ENCODE data around the gene FUS.

FUS gene

DNA sequence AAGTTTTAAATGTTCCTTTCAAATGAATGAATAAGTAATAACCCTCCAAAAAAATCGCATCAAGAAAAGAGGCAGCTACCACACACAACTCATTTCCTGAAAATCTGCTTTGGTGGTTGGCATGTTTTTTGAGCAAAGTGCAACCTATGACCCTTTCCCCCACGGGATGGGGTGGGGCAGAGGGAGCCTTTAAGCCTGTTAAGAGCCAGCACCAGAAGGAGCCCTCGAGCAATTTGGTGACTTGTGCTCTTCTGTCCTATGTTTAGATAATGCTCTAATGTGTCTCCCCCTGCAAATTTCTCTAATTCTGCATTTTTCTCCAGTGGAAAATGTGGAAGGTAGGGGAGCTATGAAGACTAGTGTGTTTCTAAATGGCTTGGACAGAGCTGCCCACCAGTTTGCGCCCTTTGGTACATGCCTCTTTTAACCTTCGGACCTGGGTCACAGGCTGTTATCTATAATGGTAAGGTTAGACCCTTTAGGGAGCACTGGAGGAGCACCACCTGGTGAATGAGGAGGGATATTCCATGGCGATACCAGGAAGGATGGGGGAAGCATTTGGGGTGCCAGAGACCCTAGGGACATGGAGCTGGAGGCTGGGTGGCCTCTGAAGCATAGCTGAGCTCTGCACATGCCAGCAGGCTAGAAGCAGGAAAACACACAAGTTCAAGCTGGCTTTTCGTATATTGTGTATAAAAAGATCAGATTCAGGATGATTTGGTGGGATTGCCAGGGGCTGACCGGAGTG lies 21.1 kb downstream of the FUS start:
- Histone ChIP-seq H2BK120ac (ENCODE audit: low read depth, low read length) (no peak overlapping the region), H3K36me3 (replicated peaks in 1 of 2; ENCODE audit: control insufficient read depth in 2 of 2, insufficient read depth in 2 of 2, low read length in 2 of 2) (peaks cover 15 to 35% of the 10 kb centered on the region in 2 donors), H3K27ac (replicated peaks; ENCODE audit: low read length) (no peak overlapping the region), H3K79me1 (ENCODE audit: low read depth, low read length) (peaks cover 3% of the 10 kb centered on the region), H3K4me2 (ENCODE audit: insufficient read depth, low read length, poor library complexity, severe bottlenecking) (no peak overlapping the region), H3K14ac (ENCODE audit: low read length) (no peak overlapping the region), H3K9ac (ENCODE audit: low read depth, low read length, poor library complexity) (no peak overlapping the region), H4K91ac (ENCODE audit: low read depth, low read length, poor library complexity) (no peak overlapping the region), H3K4ac (ENCODE audit: low read length) (no peak overlapping the region), H2AK5ac (ENCODE audit: low read depth, low read length) (no peak overlapping the region), H2BK5ac (ENCODE audit: low read length) (no peak overlapping the region), H3K9me3 (replicated peaks in 1 of 2; ENCODE audit: control insufficient read depth in 2 of 2, insufficient read depth in 1 of 2, low read depth in 1 of 2, low read length in 2 of 2) (peaks cover 0 to 3% of the 10 kb centered on the region in 2 donors), H3K4me3 (ENCODE audit: low read length in 2 of 2) (no peak overlapping the region), H3K4me1 (ENCODE audit: control insufficient read depth in 2 of 2, insufficient read depth in 1 of 2, low read depth in 1 of 2, low read length in 2 of 2) (peaks cover 0 to 7% of the 10 kb centered on the region in 2 donors), H2BK12ac (ENCODE audit: low read length) (no peak overlapping the region), H3K23ac (ENCODE audit: low read depth, low read length, poor library complexity) (peak overlapping the region; percentile 99), H2AFZ (ENCODE audit: low read length) (no peak overlapping the region), H3K18ac (ENCODE audit: low read length) (no peak overlapping the region), H3K27me3 (ENCODE audit: control insufficient read depth in 3 of 3, insufficient read depth in 3 of 3, low read depth in 1 of 3, low read length in 3 of 3) (peaks cover 14 to 36% (median 22%) of the 10 kb centered on the region in 3 experiments), H2BK15ac (ENCODE audit: low read length) (no peak overlapping the region), H4K8ac (ENCODE audit: low read depth, low read length) (no peak overlapping the region)
- DNase-seq (ENCODE audit: low spot score): no peak
- WGBS, 2 donors (ENCODE audit: extremely low coverage in 2 of 2, insufficient read length in 2 of 2, insufficient replicate concordance in 1 of 2): no CpG with 5 or more reads among the region's 8 CpGs

- no peak overlapping the region for H2AFZ ChIP-seq (ENCODE audit: low read length)
- peak overlapping the region; percentile 32 for H4K8ac ChIP-seq (ENCODE audit: low read depth, low read length)
- peaks cover 10 to 27% of the 10 kb centered on the region in 2 donors for H3K36me3 ChIP-seq (replicated peaks in 1 of 2; ENCODE audit: control insufficient read depth in 2 of 2, insufficient read depth in 2 of 2, low read length in 2 of 2)
- peaks cover 2% of the 10 kb centered on the region for H3K79me1 ChIP-seq (ENCODE audit: low read depth, low read length)
- H2AK5ac ChIP-seq (ENCODE audit: low read depth, low read length): peak overlapping the region; percentile 75
- H2BK12ac ChIP-seq (ENCODE audit: low read length): no peak overlapping the region
- H3K4me2 ChIP-seq (ENCODE audit: insufficient read depth, low read length, poor library complexity, severe bottlenecking): peak overlapping the region; percentile 61
- no peak overlapping the region for H3K4ac ChIP-seq (ENCODE audit: low read length)
- H3K18ac ChIP-seq (ENCODE audit: low read length): peak overlapping the region; percentile 71
- no CpG with 5 or more reads among the region's 35 CpGs for WGBS, 2 donors (ENCODE audit: extremely low coverage in 2 of 2, insufficient read length in 2 of 2, insufficient replicate concordance in 1 of 2)
- H3K4me1 ChIP-seq (ENCODE audit: control insufficient read depth in 2 of 2, insufficient read depth in 1 of 2, low read depth in 1 of 2, low read length in 2 of 2): peaks cover 0 to 7% of the 10 kb centered on the region in 2 donors
- H3K9me3 ChIP-seq (replicated peaks in 1 of 2; ENCODE audit: control insufficient read depth in 2 of 2, insufficient read depth in 1 of 2, low read depth in 1 of 2, low read length in 2 of 2): peaks cover 0 to 3% of the 10 kb centered on the region in 2 donors
- DNase-seq (ENCODE audit: low spot score): no peak
- peak overlapping the region; percentile 66 for H3K14ac ChIP-seq (ENCODE audit: low read length)
- H3K27me3 ChIP-seq (ENCODE audit: control insufficient read depth in 3 of 3, insufficient read depth in 3 of 3, low read depth in 1 of 3, low read length in 3 of 3): peaks cover 14 to 36% (median 27%) of the 10 kb centered on the region in 3 experiments
- no peak overlapping the region for H2BK5ac ChIP-seq (ENCODE audit: low read length)
- peak overlapping the region; percentile 69 for H4K91ac ChIP-seq (ENCODE audit: low read depth, low read length, poor library complexity)
- H3K27ac ChIP-seq (replicated peaks; ENCODE audit: low read length): no peak overlapping the region
- H2BK15ac ChIP-seq (ENCODE audit: low read length): peak overlapping the region; percentile 51
- H2BK120ac ChIP-seq (ENCODE audit: low read depth, low read length): no peak overlapping the region
- H3K23ac ChIP-seq (ENCODE audit: low read depth, low read length, poor library complexity): peak overlapping the region; percentile 99
- peak overlapping the region in 1 of 2 donors; percentile 74 for H3K4me3 ChIP-seq (ENCODE audit: low read length in 2 of 2)
- H3K9ac ChIP-seq (ENCODE audit: low read depth, low read length, poor library complexity): peak overlapping the region; percentile 91
Measured at GRCh38 chr16:31201582-31202413, 21.9 kb downstream of the FUS start.

DNA sequence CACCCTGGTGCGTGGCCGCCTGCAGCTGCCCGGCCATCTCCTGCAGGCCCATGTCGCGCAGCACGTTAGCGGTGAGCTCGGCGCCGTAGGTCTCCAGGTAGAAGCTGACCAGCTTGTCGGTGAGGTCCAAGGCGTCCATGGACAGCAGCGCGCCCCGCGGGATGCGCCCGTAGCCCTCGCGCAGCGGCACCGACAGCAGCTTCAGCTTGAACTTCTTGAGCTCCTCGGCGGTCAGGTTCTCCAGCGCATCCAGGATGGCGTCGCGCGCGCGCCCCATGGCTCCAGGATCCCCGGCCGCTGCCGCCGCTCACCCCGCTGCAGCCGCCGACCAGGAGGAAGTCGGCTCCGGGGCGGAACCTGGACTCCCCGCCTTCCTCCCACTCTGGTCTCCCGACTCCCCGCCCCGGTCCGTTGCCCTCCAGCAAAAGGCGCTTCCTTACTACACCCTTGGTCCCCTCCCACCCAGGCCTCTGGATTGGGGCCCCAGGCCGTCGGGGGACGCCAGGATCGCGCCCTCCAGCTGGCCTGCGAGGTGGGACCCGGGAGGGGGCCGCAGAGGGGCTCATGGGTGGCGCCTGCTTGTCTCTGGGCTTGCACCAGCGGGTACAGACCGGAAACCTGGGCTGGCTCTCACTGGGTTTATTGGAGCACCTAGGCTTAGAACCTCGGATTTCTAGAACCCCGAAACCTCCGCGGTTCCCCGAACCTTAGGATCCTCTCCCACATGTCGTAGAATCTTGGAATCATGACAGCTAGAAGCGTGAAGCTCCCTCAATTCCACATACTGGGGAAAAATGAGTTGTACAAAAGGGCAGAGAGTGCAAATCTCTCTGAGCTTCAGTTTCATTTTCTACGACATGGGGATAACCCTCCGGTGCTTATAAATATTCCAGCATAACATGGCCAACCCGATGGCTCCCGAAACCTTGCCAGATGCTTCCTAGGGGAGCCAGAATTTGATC lies 22.8 kb downstream of the FUS start, which contains the start of gene PYCARD:
Gene PYCARD (minus strand): TSS at position 347 of the 962 bp plus-strand sequence. CDS start 70 bp downstream, at position 277.
- Histone ChIP-seq H2BK15ac (ENCODE audit: low read length) (peak within 1 kb of the TSS; percentile 51), H3K9ac (ENCODE audit: low read depth, low read length, poor library complexity) (peak within 1 kb of the TSS; percentile 91), H4K91ac (ENCODE audit: low read depth, low read length, poor library complexity) (peak within 1 kb of the TSS; percentile 69), H2BK120ac (ENCODE audit: low read depth, low read length) (no peak within 1 kb of the TSS), H3K27me3 (ENCODE audit: control insufficient read depth in 3 of 3, insufficient read depth in 3 of 3, low read depth in 1 of 3, low read length in 3 of 3) (peaks cover 14 to 36% (median 32%) of the 10 kb centered on the region in 3 experiments), H3K4ac (ENCODE audit: low read length) (peak within 1 kb of the TSS; percentile 70), H3K23ac (ENCODE audit: low read depth, low read length, poor library complexity) (peak within 1 kb of the TSS; percentile 99), H3K79me1 (ENCODE audit: low read depth, low read length) (peaks cover 2% of the 10 kb centered on the region), H3K9me3 (replicated peaks in 1 of 2; ENCODE audit: control insufficient read depth in 2 of 2, insufficient read depth in 1 of 2, low read depth in 1 of 2, low read length in 2 of 2) (peaks cover 0 to 3% of the 10 kb centered on the region in 2 donors), H3K14ac (ENCODE audit: low read length) (peak within 1 kb of the TSS; percentile 66), H2AFZ (ENCODE audit: low read length) (no peak within 1 kb of the TSS), H3K4me1 (ENCODE audit: control insufficient read depth in 2 of 2, insufficient read depth in 1 of 2, low read depth in 1 of 2, low read length in 2 of 2) (peaks cover 0 to 7% of the 10 kb centered on the region in 2 donors), H4K8ac (ENCODE audit: low read depth, low read length) (peak within 1 kb of the TSS; percentile 32), H2BK5ac (ENCODE audit: low read length) (no peak within 1 kb of the TSS), H3K4me2 (ENCODE audit: insufficient read depth, low read length, poor library complexity, severe bottlenecking) (peak within 1 kb of the TSS; percentile 61), H3K36me3 (replicated peaks in 1 of 2; ENCODE audit: control insufficient read depth in 2 of 2, insufficient read depth in 2 of 2, low read length in 2 of 2) (peaks cover 10 to 19% of the 10 kb centered on the region in 2 donors), H2AK5ac (ENCODE audit: low read depth, low read length) (peak within 1 kb of the TSS; percentile 75), H3K4me3 (ENCODE audit: low read length in 2 of 2) (peak within 1 kb of the TSS in 1 of 2 donors; percentile 74), H3K18ac (ENCODE audit: low read length) (peak within 1 kb of the TSS; percentile 71), H3K27ac (replicated peaks; ENCODE audit: low read length) (no peak within 1 kb of the TSS), H2BK12ac (ENCODE audit: low read length) (peak within 1 kb of the TSS; percentile 51)
- no peak for DNase-seq (ENCODE audit: low spot score)
- no CpG with 5 or more reads among the region's 69 CpGs for WGBS, 2 donors (ENCODE audit: extremely low coverage in 2 of 2, insufficient read length in 2 of 2, insufficient replicate concordance in 1 of 2)

All from neuronal stem cell (in vitro differentiated cells).